SU-DHL-6 (cell line): ENCODE data around the gene PDGFD.

Source experiments
- EZH2phosphoT487 ChIP-seq: fragments of 200-600 bp; sonication (generic), shearing (Covaris generic); conservative IDR thresholded peaks from 2 replicates; pipeline ENCODE4 v1.6.1; 2018; ENCODE audit warnings: mild to moderate bottlenecking, antibody characterized with exemption, low read length, moderate library complexity, mixed read lengths
- TF ChIP-seq, protein P1 (sequence below): fragments of 200-600 bp; sonication (generic); IDR thresholded peaks from one replicate; pipeline ENCODE4 v1.5.1; 2017; ENCODE audit warnings: antibody characterized with exemption, mild to moderate bottlenecking, low read length, moderate library complexity; ENCODE audit not compliant: insufficient read depth, poor library complexity, severe bottlenecking

DNA sequence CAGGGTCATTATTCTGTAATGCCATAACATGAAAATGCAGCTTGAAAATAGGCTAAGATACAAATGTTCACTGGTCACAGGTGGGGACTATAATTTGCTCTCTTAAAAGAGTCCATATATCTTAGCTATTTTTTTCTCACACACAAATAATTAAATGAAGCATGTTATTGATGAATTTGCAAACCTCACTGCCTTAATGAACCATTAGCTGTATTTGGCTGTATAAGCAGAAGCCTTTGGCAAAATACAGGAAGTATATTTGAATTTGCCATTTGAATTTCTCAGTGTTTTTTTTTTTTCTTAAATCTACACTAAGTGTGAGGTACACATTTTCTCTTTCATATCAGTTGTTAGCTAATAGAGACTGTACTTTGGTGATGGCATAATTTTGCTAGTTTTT lies 88.9 kb downstream of the PDGFD start:
- TF ChIP-seq, protein P1, sequence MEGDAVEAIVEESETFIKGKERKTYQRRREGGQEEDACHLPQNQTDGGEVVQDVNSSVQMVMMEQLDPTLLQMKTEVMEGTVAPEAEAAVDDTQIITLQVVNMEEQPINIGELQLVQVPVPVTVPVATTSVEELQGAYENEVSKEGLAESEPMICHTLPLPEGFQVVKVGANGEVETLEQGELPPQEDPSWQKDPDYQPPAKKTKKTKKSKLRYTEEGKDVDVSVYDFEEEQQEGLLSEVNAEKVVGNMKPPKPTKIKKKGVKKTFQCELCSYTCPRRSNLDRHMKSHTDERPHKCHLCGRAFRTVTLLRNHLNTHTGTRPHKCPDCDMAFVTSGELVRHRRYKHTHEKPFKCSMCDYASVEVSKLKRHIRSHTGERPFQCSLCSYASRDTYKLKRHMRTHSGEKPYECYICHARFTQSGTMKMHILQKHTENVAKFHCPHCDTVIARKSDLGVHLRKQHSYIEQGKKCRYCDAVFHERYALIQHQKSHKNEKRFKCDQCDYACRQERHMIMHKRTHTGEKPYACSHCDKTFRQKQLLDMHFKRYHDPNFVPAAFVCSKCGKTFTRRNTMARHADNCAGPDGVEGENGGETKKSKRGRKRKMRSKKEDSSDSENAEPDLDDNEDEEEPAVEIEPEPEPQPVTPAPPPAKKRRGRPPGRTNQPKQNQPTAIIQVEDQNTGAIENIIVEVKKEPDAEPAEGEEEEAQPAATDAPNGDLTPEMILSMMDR, result no peak
- TF ChIP-seq EZH2phosphoT487, result no peak
